HEK293 (cell line): ENCODE measurements around the gene BACH2.

Experiments
- CTCF ChIA-PET: fragments of 350-600 bp; formaldehyde crosslinking; extraction: SDS; loops from one replicate; lab custom pipeline; 2021; ENCODE audit warnings: antibody characterized with exemption; lab: Yijun Ruan, JAX
- POLR2A ChIA-PET: fragments of 300-600 bp; formaldehyde crosslinking; extraction: SDS; loops from one replicate; lab custom pipeline; 2020; ENCODE audit warnings: antibody characterized with exemption, inconsistent platforms; lab: Yijun Ruan, JAX
- H3K27ac ChIP-seq: fragments of 200-500 bp; sonication (Bioruptor generic); 2 replicates; pipeline ENCODE4 v1.5.1; 2014; ENCODE audit warnings: low read depth, low read length, control low read depth, inconsistent platforms; ENCODE audit errors: extremely low read depth
- H3K36me3 ChIP-seq, 2 experiments: fragments of 200-500 bp in 1 of 2; sonication (Bioruptor generic) in 1 of 2; 1 replicate in 1 of 2; 2 replicates in 1 of 2; pipeline ENCODE4 v1.5.1; 2014 to 2017; ENCODE audit warnings: inconsistent platforms in 2 of 2, low read length in 2 of 2; ENCODE audit not compliant: control insufficient read depth in 2 of 2, insufficient read depth in 1 of 2
- H3K4me1 ChIP-seq: fragments of 200-500 bp; sonication (Bioruptor generic); 2 replicates; pipeline ENCODE4 v1.5.1; 2014; ENCODE audit warnings: mild to moderate bottlenecking, low read length, inconsistent platforms; ENCODE audit not compliant: control insufficient read depth, insufficient read depth
- H3K4me3 ChIP-seq: 2 replicates; pipeline ENCODE4 v1.5.1; 2011; ENCODE audit warnings: low read depth, mild to moderate bottlenecking, control low read depth, low read length, moderate library complexity
- H3K9me3 ChIP-seq: fragments of 200-500 bp; sonication (Bioruptor generic); 2 replicates; pipeline ENCODE4 v1.5.1; 2014; ENCODE audit warnings: low read depth, low read length, inconsistent platforms; ENCODE audit not compliant: control insufficient read depth, insufficient read depth
- BCL11A ChIP-seq: fragments of 450-650 bp; formaldehyde crosslinking; IDR thresholded peaks from 2 replicates; pipeline ENCODE4 v1.5.1; 2016; ENCODE audit warnings: low read depth, missing biosample characterization, missing genetic modification characterization
- GFI1B ChIP-seq: fragments of 450-650 bp; formaldehyde crosslinking; IDR thresholded peaks from 2 replicates; pipeline ENCODE4 v1.5.1; 2016; ENCODE audit warnings: missing biosample characterization, missing genetic modification characterization
- HIC1 ChIP-seq: fragments of 450-650 bp; formaldehyde crosslinking; IDR thresholded peaks from 2 replicates; pipeline ENCODE4 v1.5.1; 2016; ENCODE audit warnings: missing biosample characterization, missing genetic modification characterization
- PRDM1 ChIP-seq: fragments of 450-650 bp; formaldehyde crosslinking; IDR thresholded peaks from 2 replicates; pipeline ENCODE4; 2016; ENCODE audit warnings: missing biosample characterization, missing genetic modification characterization
- RBAK ChIP-seq: fragments of 450-650 bp; formaldehyde crosslinking; IDR thresholded peaks from 2 replicates; pipeline ENCODE4 v1.5.1; 2016; ENCODE audit warnings: missing biosample characterization, missing genetic modification characterization
- YY1 ChIP-seq: fragments of 450-650 bp; formaldehyde crosslinking; IDR thresholded peaks from 2 replicates; pipeline ENCODE4 v1.5.1; 2018; ENCODE audit warnings: missing biosample characterization, missing genetic modification characterization
- ZBTB20 ChIP-seq: fragments of 450-650 bp; formaldehyde crosslinking; IDR thresholded peaks from 2 replicates; pipeline ENCODE4 v1.5.1; 2016; ENCODE audit warnings: missing biosample characterization, missing genetic modification characterization
- ZBTB48 ChIP-seq: fragments of 450-650 bp; formaldehyde crosslinking; IDR thresholded peaks from 2 replicates; pipeline ENCODE4 v1.5.1; 2016; ENCODE audit warnings: missing biosample characterization, missing genetic modification characterization
- ZBTB8A ChIP-seq: fragments of 450-650 bp; formaldehyde crosslinking; IDR thresholded peaks from 2 replicates; pipeline ENCODE4 v1.5.1; 2016; ENCODE audit warnings: missing biosample characterization, missing genetic modification characterization
- ZNF26 ChIP-seq: fragments of 450-650 bp; formaldehyde crosslinking; IDR thresholded peaks from 2 replicates; pipeline ENCODE4 v1.5.1; 2016; ENCODE audit warnings: missing biosample characterization, missing genetic modification characterization
- ZNF274 ChIP-seq, 2 experiments: fragments of 200-500 bp in 1 of 2; fragments of 450-650 bp in 1 of 2; sonication (Bioruptor generic) in 1 of 2; formaldehyde crosslinking in 1 of 2; IDR thresholded peaks; 2 replicates each; pipeline versions ENCODE4 v1.5.1 to v1.6.1; 2014 to 2016; ENCODE audit warnings: borderline replicate concordance in 1 of 2, inconsistent platforms in 1 of 2, low read length in 1 of 2, missing biosample characterization in 1 of 2, missing genetic modification characterization in 1 of 2
- ZNF292 ChIP-seq: fragments of 450-650 bp; formaldehyde crosslinking; IDR thresholded peaks from 2 replicates; pipeline ENCODE4 v1.5.1; 2016; ENCODE audit warnings: low read depth, missing biosample characterization, missing genetic modification characterization, borderline replicate concordance
- ZNF324 ChIP-seq: fragments of 450-650 bp; formaldehyde crosslinking; IDR thresholded peaks from 2 replicates; pipeline ENCODE4 v1.5.1; 2016; ENCODE audit warnings: missing biosample characterization, missing genetic modification characterization
- ZNF404 ChIP-seq: fragments of 450-650 bp; formaldehyde crosslinking; IDR thresholded peaks from 2 replicates; pipeline ENCODE4 v1.5.1; 2017; ENCODE audit warnings: missing biosample characterization, missing genetic modification characterization
- ZNF426 ChIP-seq: fragments of 450-650 bp; formaldehyde crosslinking; IDR thresholded peaks from 2 replicates; pipeline ENCODE4 v1.5.1; 2017; ENCODE audit warnings: missing biosample characterization, missing genetic modification characterization, mild to moderate bottlenecking, inconsistent platforms, moderate library complexity
- ZNF530 ChIP-seq: fragments of 450-650 bp; formaldehyde crosslinking; IDR thresholded peaks from 2 replicates; pipeline ENCODE4 v1.5.1; 2016; ENCODE audit warnings: low read depth, missing biosample characterization, missing genetic modification characterization
- ZNF626 ChIP-seq: fragments of 450-650 bp; sonication (Bioruptor Pico); formaldehyde crosslinking; IDR thresholded peaks from 2 replicates; pipeline ENCODE4 v1.5.1; 2018; ENCODE audit warnings: missing biosample characterization, missing genetic modification characterization, inconsistent platforms
- ZNF670 ChIP-seq: fragments of 450-650 bp; formaldehyde crosslinking; IDR thresholded peaks from 2 replicates; pipeline ENCODE4 v1.5.1; 2016; ENCODE audit warnings: missing biosample characterization, missing genetic modification characterization, low read depth
- ZNF707 ChIP-seq: fragments of 450-650 bp; formaldehyde crosslinking; IDR thresholded peaks from 2 replicates; pipeline ENCODE4 v1.5.1; 2016; ENCODE audit warnings: missing biosample characterization, missing genetic modification characterization
- TF ChIP-seq, protein P1 (sequence below): fragments of 450-650 bp; formaldehyde crosslinking; IDR thresholded peaks from 2 replicates; pipeline ENCODE4 v1.5.0; 2017; ENCODE audit warnings: missing biosample characterization, missing genetic modification characterization, borderline replicate concordance
- TF ChIP-seq, protein P2 (sequence below): fragments of 450-650 bp; formaldehyde crosslinking; IDR thresholded peaks from 2 replicates; pipeline ENCODE4 v1.5.1; 2016; ENCODE audit warnings: missing biosample characterization, missing genetic modification characterization
- TF ChIP-seq, protein P3 (sequence below): sonication (generic); formaldehyde crosslinking; IDR thresholded peaks from 2 replicates; pipeline ENCODE4 v1.8.1; 2022; ENCODE audit warnings: mild to moderate bottlenecking, moderate library complexity, missing genetic modification reagents
- TF ChIP-seq, protein P4 (sequence below): fragments of 450-650 bp; formaldehyde crosslinking; IDR thresholded peaks from 2 replicates; pipeline ENCODE4 v1.5.1; 2017; ENCODE audit warnings: missing biosample characterization, mild to moderate bottlenecking, missing genetic modification characterization, moderate library complexity

BACH2 gene

GRCh38 chr6:89956182-89956581 lies 340.5 kb downstream of the BACH2 start (continued):
- TF ChIP-seq, protein P1, sequence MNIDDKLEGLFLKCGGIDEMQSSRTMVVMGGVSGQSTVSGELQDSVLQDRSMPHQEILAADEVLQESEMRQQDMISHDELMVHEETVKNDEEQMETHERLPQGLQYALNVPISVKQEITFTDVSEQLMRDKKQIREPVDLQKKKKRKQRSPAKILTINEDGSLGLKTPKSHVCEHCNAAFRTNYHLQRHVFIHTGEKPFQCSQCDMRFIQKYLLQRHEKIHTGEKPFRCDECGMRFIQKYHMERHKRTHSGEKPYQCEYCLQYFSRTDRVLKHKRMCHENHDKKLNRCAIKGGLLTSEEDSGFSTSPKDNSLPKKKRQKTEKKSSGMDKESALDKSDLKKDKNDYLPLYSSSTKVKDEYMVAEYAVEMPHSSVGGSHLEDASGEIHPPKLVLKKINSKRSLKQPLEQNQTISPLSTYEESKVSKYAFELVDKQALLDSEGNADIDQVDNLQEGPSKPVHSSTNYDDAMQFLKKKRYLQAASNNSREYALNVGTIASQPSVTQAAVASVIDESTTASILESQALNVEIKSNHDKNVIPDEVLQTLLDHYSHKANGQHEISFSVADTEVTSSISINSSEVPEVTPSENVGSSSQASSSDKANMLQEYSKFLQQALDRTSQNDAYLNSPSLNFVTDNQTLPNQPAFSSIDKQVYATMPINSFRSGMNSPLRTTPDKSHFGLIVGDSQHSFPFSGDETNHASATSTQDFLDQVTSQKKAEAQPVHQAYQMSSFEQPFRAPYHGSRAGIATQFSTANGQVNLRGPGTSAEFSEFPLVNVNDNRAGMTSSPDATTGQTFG = no peak
- TF ChIP-seq ZNF404 (tag by site-specific recombination) (no peak), ZBTB8A (tag by site-specific recombination) (no peak), RBAK (tag by site-specific recombination) (no peak), ZNF426 (no peak)
- TF ChIP-seq, protein P2, sequence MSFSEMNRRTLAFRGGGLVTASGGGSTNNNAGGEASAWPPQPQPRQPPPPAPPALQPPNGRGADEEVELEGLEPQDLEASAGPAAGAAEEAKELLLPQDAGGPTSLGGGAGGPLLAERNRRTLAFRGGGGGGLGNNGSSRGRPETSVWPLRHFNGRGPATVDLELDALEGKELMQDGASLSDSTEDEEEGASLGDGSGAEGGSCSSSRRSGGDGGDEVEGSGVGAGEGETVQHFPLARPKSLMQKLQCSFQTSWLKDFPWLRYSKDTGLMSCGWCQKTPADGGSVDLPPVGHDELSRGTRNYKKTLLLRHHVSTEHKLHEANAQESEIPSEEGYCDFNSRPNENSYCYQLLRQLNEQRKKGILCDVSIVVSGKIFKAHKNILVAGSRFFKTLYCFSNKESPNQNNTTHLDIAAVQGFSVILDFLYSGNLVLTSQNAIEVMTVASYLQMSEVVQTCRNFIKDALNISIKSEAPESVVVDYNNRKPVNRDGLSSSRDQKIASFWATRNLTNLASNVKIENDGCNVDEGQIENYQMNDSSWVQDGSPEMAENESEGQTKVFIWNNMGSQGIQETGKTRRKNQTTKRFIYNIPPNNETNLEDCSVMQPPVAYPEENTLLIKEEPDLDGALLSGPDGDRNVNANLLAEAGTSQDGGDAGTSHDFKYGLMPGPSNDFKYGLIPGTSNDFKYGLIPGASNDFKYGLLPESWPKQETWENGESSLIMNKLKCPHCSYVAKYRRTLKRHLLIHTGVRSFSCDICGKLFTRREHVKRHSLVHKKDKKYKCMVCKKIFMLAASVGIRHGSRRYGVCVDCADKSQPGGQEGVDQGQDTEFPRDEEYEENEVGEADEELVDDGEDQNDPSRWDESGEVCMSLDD = no peak
- TF ChIP-seq, protein P3, sequence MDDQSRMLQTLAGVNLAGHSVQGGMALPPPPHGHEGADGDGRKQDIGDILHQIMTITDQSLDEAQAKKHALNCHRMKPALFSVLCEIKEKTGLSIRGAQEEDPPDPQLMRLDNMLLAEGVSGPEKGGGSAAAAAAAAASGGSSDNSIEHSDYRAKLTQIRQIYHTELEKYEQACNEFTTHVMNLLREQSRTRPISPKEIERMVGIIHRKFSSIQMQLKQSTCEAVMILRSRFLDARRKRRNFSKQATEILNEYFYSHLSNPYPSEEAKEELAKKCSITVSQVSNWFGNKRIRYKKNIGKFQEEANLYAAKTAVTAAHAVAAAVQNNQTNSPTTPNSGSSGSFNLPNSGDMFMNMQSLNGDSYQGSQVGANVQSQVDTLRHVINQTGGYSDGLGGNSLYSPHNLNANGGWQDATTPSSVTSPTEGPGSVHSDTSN (CRISPR knock-in tag) = no peak

DNA sequence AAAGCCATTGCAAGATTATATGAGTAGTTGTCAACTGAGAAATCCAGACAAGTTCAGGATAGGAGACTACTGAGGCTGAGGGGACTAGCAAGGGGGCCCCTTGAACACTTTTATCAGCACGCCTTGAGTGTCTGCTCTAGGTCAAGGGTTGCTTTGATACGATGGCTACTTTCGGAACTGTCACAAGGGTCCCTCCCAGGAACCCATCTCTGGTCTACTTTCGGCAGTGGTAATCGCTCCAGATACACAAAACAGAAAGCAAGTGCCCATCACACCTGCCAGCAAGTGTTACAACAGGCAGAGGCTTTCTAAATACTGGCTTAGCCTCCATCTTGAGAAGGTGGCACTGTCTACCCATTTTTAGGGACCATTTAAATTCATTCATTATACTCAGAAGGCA lies 341.3 kb downstream of the BACH2 start:
- peaks cover 0 to 9% of the 10 kb centered on the region in 2 experiments; a peak in 1 of 3 replicates for H3K36me3 ChIP-seq
- ChIA-PET CTCF (interaction anchor here (0.6 to 2.4 kb wide), 3 partner anchors 11 to 524 kb away, joined by 6 to 13 read pairs (median 6); no protein-coding TSS in a partner anchor), POLR2A (no interaction called here)
- no peak overlapping the region for H3K4me3 ChIP-seq
- H3K27ac ChIP-seq = no peak overlapping the region
- H3K4me1 ChIP-seq = no peaks in the 10 kb centered on the region
- no peaks in the 10 kb centered on the region for H3K9me3 ChIP-seq
- no peak for TF ChIP-seq ZNF292 (tag by site-specific recombination)
- TF ChIP-seq, protein P4, sequence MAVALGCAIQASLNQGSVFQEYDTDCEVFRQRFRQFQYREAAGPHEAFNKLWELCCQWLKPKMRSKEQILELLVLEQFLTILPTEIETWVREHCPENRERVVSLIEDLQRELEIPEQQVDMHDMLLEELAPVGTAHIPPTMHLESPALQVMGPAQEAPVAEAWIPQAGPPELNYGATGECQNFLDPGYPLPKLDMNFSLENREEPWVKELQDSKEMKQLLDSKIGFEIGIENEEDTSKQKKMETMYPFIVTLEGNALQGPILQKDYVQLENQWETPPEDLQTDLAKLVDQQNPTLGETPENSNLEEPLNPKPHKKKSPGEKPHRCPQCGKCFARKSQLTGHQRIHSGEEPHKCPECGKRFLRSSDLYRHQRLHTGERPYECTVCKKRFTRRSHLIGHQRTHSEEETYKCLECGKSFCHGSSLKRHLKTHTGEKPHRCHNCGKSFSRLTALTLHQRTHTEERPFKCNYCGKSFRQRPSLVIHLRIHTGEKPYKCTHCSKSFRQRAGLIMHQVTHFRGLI (tag by site-specific recombination) = no peak
- TF ChIP-seq ZBTB48 (tag by site-specific recombination) = no peak
- TF ChIP-seq ZNF324 = no peak
- TF ChIP-seq ZBTB8A (tag by site-specific recombination) = no peak
- TF ChIP-seq ZNF274 (IDR thresholded peaks at IDR 0.05; ENCODE audit: low read length) = no peak
- TF ChIP-seq ZNF274 (tag by site-specific recombination; IDR thresholded peaks at IDR 0.05; ENCODE audit: borderline replicate concordance) = no peak
- TF ChIP-seq ZNF626 (tag by site-specific recombination) = no peak
- no peak for TF ChIP-seq ZNF530 (tag by site-specific recombination)
- TF ChIP-seq ZNF26 = no peak
- TF ChIP-seq BCL11A = no peak
- no peak for TF ChIP-seq HIC1
- TF ChIP-seq ZNF670 = no peak
- TF ChIP-seq ZNF707 (tag by site-specific recombination) = no peak
- no peak for TF ChIP-seq YY1 (tag by site-specific recombination)
- no peak for TF ChIP-seq PRDM1 (tag by site-specific recombination)
- no peak for TF ChIP-seq ZBTB20 (tag by site-specific recombination)
- no peak for TF ChIP-seq GFI1B (tag by site-specific recombination)
